Measurements from ENCODE around the gene FAM222A.
"Not testable (repeated sequence)": the region's sequence is repeated elsewhere in the genome, so short reads cannot be mapped to it uniquely, and the experiment has no call there.

Gene FAM222A

GRCh38 chr12:109693653-109694600 lies 19.7 kb upstream of the FAM222A start:
- in situ Hi-C loops (cut with MboI; ENCODE audit: low sequenced_read_pairs), result no loop called here

- in situ Hi-C loops (cut with MboI; ENCODE audit: low sequenced_read_pairs), result not testable (repeated sequence)
Measured at GRCh38 chr12:109694629-109695028, 19.0 kb upstream of the FAM222A start.

- in situ Hi-C loops (cut with MboI; ENCODE audit: low sequenced_read_pairs), result no loop called here
Measured at GRCh38 chr12:109695416-109695815, 18.2 kb upstream of the FAM222A start.

- in situ Hi-C loops (cut with MboI; ENCODE audit: low sequenced_read_pairs), result no loop called here
Measured at GRCh38 chr12:109695961-109696461, 17.6 kb upstream of the FAM222A start.

- in situ Hi-C loops (cut with MboI; ENCODE audit: low sequenced_read_pairs), result no loop called here
Measured at GRCh38 chr12:109696485-109697269, 16.9 kb upstream of the FAM222A start.

- in situ Hi-C loops (cut with MboI; ENCODE audit: low sequenced_read_pairs), result no loop called here
Measured at GRCh38 chr12:109697270-109697553, 16.4 kb upstream of the FAM222A start.

GRCh38 chr12:109697877-109698468 lies 15.7 kb upstream of the FAM222A start:
- in situ Hi-C loops (cut with MboI; ENCODE audit: low sequenced_read_pairs), result no loop called here

- in situ Hi-C loops (cut with MboI; ENCODE audit: low sequenced_read_pairs), result no loop called here
Measured at GRCh38 chr12:109698820-109699219, 14.8 kb upstream of the FAM222A start.

- in situ Hi-C loops (cut with MboI; ENCODE audit: low sequenced_read_pairs), result no loop called here
Measured at GRCh38 chr12:109701064-109701463, 12.6 kb upstream of the FAM222A start.

GRCh38 chr12:109702111-109702841 lies 11.3 kb upstream of the FAM222A start:
- in situ Hi-C loops (cut with MboI; ENCODE audit: low sequenced_read_pairs), result no loop called here

- in situ Hi-C loops (cut with MboI; ENCODE audit: low sequenced_read_pairs), result no loop called here
Measured at GRCh38 chr12:109703684-109704083, 9.9 kb upstream of the FAM222A start.

GRCh38 chr12:109704371-109705098 lies 9.1 kb upstream of the FAM222A start:
- in situ Hi-C loops (cut with MboI; ENCODE audit: low sequenced_read_pairs), result no loop called here

GRCh38 chr12:109705291-109705690 lies 8.3 kb upstream of the FAM222A start:
- in situ Hi-C loops (cut with MboI; ENCODE audit: low sequenced_read_pairs), result no loop called here

- in situ Hi-C loops (cut with MboI; ENCODE audit: low sequenced_read_pairs), result no loop called here
Measured at GRCh38 chr12:109706398-109706746, 7.3 kb upstream of the FAM222A start.

- in situ Hi-C loops (cut with MboI; ENCODE audit: low sequenced_read_pairs), result no loop called here
Measured at GRCh38 chr12:109706747-109707469, 6.7 kb upstream of the FAM222A start.

GRCh38 chr12:109707470-109707821 lies 6.2 kb upstream of the FAM222A start:
- in situ Hi-C loops (cut with MboI; ENCODE audit: low sequenced_read_pairs), result no loop called here

- in situ Hi-C loops (cut with MboI; ENCODE audit: low sequenced_read_pairs), result no loop called here
Measured at GRCh38 chr12:109708939-109709338, 4.7 kb upstream of the FAM222A start.

- in situ Hi-C loops (cut with MboI; ENCODE audit: low sequenced_read_pairs), result no loop called here
Measured at GRCh38 chr12:109709401-109709991, 4.1 kb upstream of the FAM222A start.

GRCh38 chr12:109710205-109710746 lies 3.3 kb upstream of the FAM222A start:
- in situ Hi-C loops (cut with MboI; ENCODE audit: low sequenced_read_pairs), result no loop called here

Data from HL-60/S4 treated with phorbol 12-myristate 13-acetate at 8.2 ng/mL for 4 days and 3 days (cell line).